Lower leg skin (tissue), 3 donors: ENCODE measurements around the gene ISYNA1.

ENCODE experiments used
- POLR2A ChIP-seq, 2 donors: fragments of 450-650 bp; IDR thresholded peaks; one replicate each; pipeline ENCODE4 v1.6.1; 2016 to 2017; ENCODE audit warnings: antibody characterized with exemption in 2 of 2, mild to moderate bottlenecking in 1 of 2, moderate library complexity in 1 of 2
- TF ChIP-seq, protein P1 (sequence below), 3 donors: fragments of 450-650 bp; IDR thresholded peaks; one replicate each; pipeline ENCODE4 v1.5.1; 2016; ENCODE audit warnings: antibody characterized with exemption in 3 of 3, mild to moderate bottlenecking in 3 of 3, moderate library complexity in 2 of 3

GRCh38 chr19:18433735-18434398 is 4.1 kb downstream of the ISYNA1 start:
- TF ChIP-seq, protein P1, sequence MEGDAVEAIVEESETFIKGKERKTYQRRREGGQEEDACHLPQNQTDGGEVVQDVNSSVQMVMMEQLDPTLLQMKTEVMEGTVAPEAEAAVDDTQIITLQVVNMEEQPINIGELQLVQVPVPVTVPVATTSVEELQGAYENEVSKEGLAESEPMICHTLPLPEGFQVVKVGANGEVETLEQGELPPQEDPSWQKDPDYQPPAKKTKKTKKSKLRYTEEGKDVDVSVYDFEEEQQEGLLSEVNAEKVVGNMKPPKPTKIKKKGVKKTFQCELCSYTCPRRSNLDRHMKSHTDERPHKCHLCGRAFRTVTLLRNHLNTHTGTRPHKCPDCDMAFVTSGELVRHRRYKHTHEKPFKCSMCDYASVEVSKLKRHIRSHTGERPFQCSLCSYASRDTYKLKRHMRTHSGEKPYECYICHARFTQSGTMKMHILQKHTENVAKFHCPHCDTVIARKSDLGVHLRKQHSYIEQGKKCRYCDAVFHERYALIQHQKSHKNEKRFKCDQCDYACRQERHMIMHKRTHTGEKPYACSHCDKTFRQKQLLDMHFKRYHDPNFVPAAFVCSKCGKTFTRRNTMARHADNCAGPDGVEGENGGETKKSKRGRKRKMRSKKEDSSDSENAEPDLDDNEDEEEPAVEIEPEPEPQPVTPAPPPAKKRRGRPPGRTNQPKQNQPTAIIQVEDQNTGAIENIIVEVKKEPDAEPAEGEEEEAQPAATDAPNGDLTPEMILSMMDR (IDR thresholded peaks at IDR 0.05), result no peak
- no peak for TF ChIP-seq POLR2A (IDR thresholded peaks at IDR 0.05)
